Tibial nerve (tissue), 4 donors: ENCODE results near the gene RIPOR3. TPM values are rescaled to one million over a fixed set of nuclear protein-coding genes. Genes with fewer than 3 reads are reported as not detected.
A peak's percentile ranks its signal among the peaks of the same experiment; 100 is the strongest.

Source experiments
- DNase-seq, 2 donors: peaks; one replicate each; pipeline ENCODE4 v3.0.0-alpha.2; 2019; ENCODE audit warnings: low spot score in 2 of 2
- H3K27ac ChIP-seq, 4 donors: fragments of 200-600 bp; sonication (generic) in 3 of 4; one replicate each; pipeline ENCODE4 v1.5.1; 2017 to 2019; ENCODE audit warnings: mild to moderate bottlenecking in 1 of 4
- H3K27me3 ChIP-seq, 2 donors: fragments of 200-600 bp; sonication (generic) in 1 of 2; one replicate each; pipeline versions ENCODE4 v1.5.1 to v1.6.0; 2017 to 2019
- H3K36me3 ChIP-seq, 3 donors: fragments of 200-600 bp; sonication (generic); one replicate each; pipeline ENCODE4 v1.5.1; 2018 to 2019
- H3K4me1 ChIP-seq, 4 donors: fragments of 200-600 bp; sonication (generic) in 3 of 4; one replicate each; pipeline ENCODE4 v1.5.1; 2017 to 2019
- H3K4me3 ChIP-seq, 4 donors: fragments of 200-600 bp; sonication (generic) in 3 of 4; one replicate each; pipeline ENCODE4 v1.5.1; 2017 to 2019; ENCODE audit warnings: mild to moderate bottlenecking in 1 of 4, moderate library complexity in 1 of 4
- H3K9me3 ChIP-seq, 4 donors: fragments of 200-600 bp; sonication (generic) in 3 of 4; one replicate each; pipeline ENCODE4 v1.5.1; 2017 to 2019
- CTCF ChIP-seq, 5 experiments: fragments of 200-600 bp in 3 of 5; fragments of 450-650 bp in 2 of 5; sonication (generic) in 3 of 5; IDR thresholded peaks; one replicate each; pipeline ENCODE4 v1.5.1; 2016 to 2019; ENCODE audit warnings: antibody characterized with exemption in 5 of 5, mild to moderate bottlenecking in 3 of 5, moderate library complexity in 2 of 5
- EP300 ChIP-seq, 2 donors: sonication (generic); formaldehyde crosslinking; IDR thresholded peaks; one replicate each; pipeline ENCODE4 v1.6.1; 2017; ENCODE audit warnings: antibody characterized with exemption in 2 of 2, mild to moderate bottlenecking in 1 of 2
- POLR2A ChIP-seq, 2 donors: fragments of 450-650 bp; IDR thresholded peaks; one replicate each; pipeline ENCODE4 v1.6.1; 2017; ENCODE audit warnings: antibody characterized with exemption in 2 of 2, mild to moderate bottlenecking in 2 of 2, moderate library complexity in 2 of 2
- WGBS, 2 donors: methylation state at CpG; one replicate each; pipeline ENCODE4 v1.1.5; 2018; 5-methylcytosine and 5-hydroxymethylcytosine counted together
- total RNA-seq, 4 donors: library from RNA; depleted of rRNA; stranded (reverse); fragments of >200 nt; gene quantifications; one replicate each; pipeline ENCODE4 v1.1.0, GENCODE V29; 2016

RIPOR3 gene
- total RNA-seq, 4 donors from 2014 or later: 24.5 to 73.0 (median 35.5) TPM

GRCh38 chr20:50675671-50676376 is 15.5 kb downstream of the RIPOR3 start:
- Histone ChIP-seq H3K9me3 (no peaks in the 10 kb centered on the region), H3K27ac (no peak overlapping the region), H3K36me3 (no peaks in the 10 kb centered on the region), H3K4me3 (no peak overlapping the region), H3K27me3 (no peaks in the 10 kb centered on the region), H3K4me1 (peaks cover 0 to 21% (median 3%) of the 10 kb centered on the region in 4 donors)
- no peak for TF ChIP-seq POLR2A (IDR thresholded peaks at IDR 0.05)
- 67 to 70% methylated on average over 12 of the region's 13 CpGs for WGBS, 2 donors
- DNase-seq: no peak

GRCh38 chr20:50674138-50674825 is 17.1 kb downstream of the RIPOR3 start:
- Histone ChIP-seq H3K9me3 (no peaks in the 10 kb centered on the region), H3K4me3 (no peak overlapping the region), H3K27ac (peak overlapping the region in 3 of 4 donors; percentile 3 to 43 (median 13)), H3K27me3 (no peaks in the 10 kb centered on the region), H3K4me1 (peaks cover 0 to 15% (median 3%) of the 10 kb centered on the region in 4 donors), H3K36me3 (no peaks in the 10 kb centered on the region)
- TF ChIP-seq EP300 (IDR thresholded peaks at IDR 0.05): no peak
- no peak for TF ChIP-seq POLR2A (IDR thresholded peaks at IDR 0.05)
- TF ChIP-seq CTCF (IDR thresholded peaks at IDR 0.05): no peak
- WGBS, 2 donors: 33 to 37% methylated on average over 2 of the region's 2 CpGs
- no peak for DNase-seq

GRCh38 chr20:50673466-50674137 is 17.7 kb downstream of the RIPOR3 start:
- H3K4me1 ChIP-seq: peaks cover 0 to 15% (median 3%) of the 10 kb centered on the region in 4 donors
- no peak overlapping the region for H3K4me3 ChIP-seq
- TF ChIP-seq CTCF (IDR thresholded peaks at IDR 0.05) (no peak), POLR2A (IDR thresholded peaks at IDR 0.05) (no peak), EP300 (IDR thresholded peaks at IDR 0.05) (no peak)
- H3K27me3 ChIP-seq: no peaks in the 10 kb centered on the region
- H3K27ac ChIP-seq: peak overlapping the region in 3 of 4 donors; percentile 3 to 43 (median 13)
- DNase-seq: no peak
- no peaks in the 10 kb centered on the region for H3K36me3 ChIP-seq
- H3K9me3 ChIP-seq: no peaks in the 10 kb centered on the region
- WGBS, 2 donors: 40 to 52% methylated on average over 19 of the region's 19 CpGs

GRCh38 chr20:50673146-50673465 is 18.2 kb downstream of the RIPOR3 start:
- peaks cover 0 to 10% (median 3%) of the 10 kb centered on the region in 4 donors for H3K4me1 ChIP-seq
- no peaks in the 10 kb centered on the region for H3K36me3 ChIP-seq
- H3K9me3 ChIP-seq: no peaks in the 10 kb centered on the region
- TF ChIP-seq CTCF (IDR thresholded peaks at IDR 0.05) (no peak), POLR2A (IDR thresholded peaks at IDR 0.05) (no peak), EP300 (IDR thresholded peaks at IDR 0.05) (no peak)
- no peaks in the 10 kb centered on the region for H3K27me3 ChIP-seq
- no peak for DNase-seq
- no peak overlapping the region for H3K4me3 ChIP-seq
- peak overlapping the region in 2 of 4 donors; percentile 3 to 43 for H3K27ac ChIP-seq
- 87 to 92% methylated on average over 7 of the region's 7 CpGs for WGBS, 2 donors

- no peaks in the 10 kb centered on the region for H3K9me3 ChIP-seq
- no peak overlapping the region for H3K27ac ChIP-seq
- H3K4me3 ChIP-seq: no peak overlapping the region
- WGBS, 2 donors: 92 to 98% methylated on average over 7 of the region's 8 CpGs
- H3K27me3 ChIP-seq: no peaks in the 10 kb centered on the region
- peaks cover 0 to 8% (median 3%) of the 10 kb centered on the region in 4 donors for H3K4me1 ChIP-seq
- no peaks in the 10 kb centered on the region for H3K36me3 ChIP-seq
- DNase-seq: no peak
- TF ChIP-seq CTCF (IDR thresholded peaks at IDR 0.05) (no peak), POLR2A (IDR thresholded peaks at IDR 0.05) (no peak), EP300 (IDR thresholded peaks at IDR 0.05) (no peak)
Observed at GRCh38 chr20:50672400-50673145, 18.8 kb downstream of the RIPOR3 start.
